ENCODE results near the gene TMSB4Y. TPM values are rescaled to one million over a fixed set of nuclear protein-coding genes. Genes with fewer than 3 reads are reported as not detected.

The TMSB4Y gene
- total RNA-seq (2012; rRNA removed) (not detected in 2 replicates), polyA plus RNA-seq (2012; rRNA removed) (not detected in 2 replicates), Bru-seq, nascent RNA (not detected), BruChase-seq, experiment 1, labeled RNA remaining after a 6-hour chase (not detected), BruChase-seq, experiment 2, labeled RNA remaining after a 2-hour chase (not detected)
- not detected in 2 replicates for polyA plus RNA-seq (2012; cell fraction: cytosol; rRNA removed)
- not detected in 2 replicates for polyA plus RNA-seq (2012; cell fraction: nucleus; rRNA removed; ENCODE audit: low replicate concordance)
- long read RNA-seq, result 0 reads

DNA sequence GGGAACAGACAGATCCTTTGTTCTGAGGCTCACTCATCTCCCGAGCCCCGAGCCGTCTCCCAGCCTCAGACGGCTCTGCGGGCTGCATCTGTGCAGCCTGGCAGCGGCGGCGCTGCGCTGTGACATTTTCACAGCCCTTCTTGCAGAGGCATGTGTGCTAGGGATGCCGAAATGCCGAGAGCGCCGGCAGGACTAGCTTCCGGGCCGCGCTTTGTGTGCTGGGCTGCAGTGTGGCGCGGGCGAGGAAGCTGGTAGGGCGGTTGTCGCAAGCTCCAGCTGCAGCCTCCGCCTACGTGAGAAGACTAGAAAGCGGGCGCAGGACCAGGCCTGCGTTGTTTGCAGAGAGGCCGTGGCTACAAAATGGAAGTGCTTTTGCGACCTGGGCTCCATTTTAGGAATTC is at the start of gene TMSB4Y:
TSS of gene TMSB4Y (plus strand) at position 332 of the 401 bp plus-strand sequence.
- POLR2A ChIA-PET (ENCODE audit: unreplicated experiment), result no interaction called here

More for the DNA sequence above, at the start of gene TMSB4Y:
- no CpG with 5 or more reads among the region's 28 CpGs for WGBS, 2 experiments (ENCODE audit: extremely low coverage in 2 of 2, insufficient read length in 1 of 2)
- in situ Hi-C loops (cut with MboI; ENCODE audit: low sequenced_read_pairs), result no loop called here
- no peaks in the 10 kb centered on the region for H3K36me3 ChIP-seq (ENCODE audit: control insufficient read depth, insufficient read depth, low read length)
- CTCF ChIA-PET, result no interaction called here
- H3K27ac ChIP-seq (ENCODE audit: insufficient read depth, low read length), result no peak within 1 kb of the TSS
- H3K4me1 ChIP-seq (ENCODE audit: control insufficient read depth, insufficient read depth, low read length), result no peaks in the 10 kb centered on the region
- H2AK9ac ChIP-seq (replicated peaks; ENCODE audit: low read depth, low read length, poor library complexity), result no peak within 1 kb of the TSS
- H3K9me1 ChIP-seq (ENCODE audit: insufficient read depth, low read length), result no peaks in the 10 kb centered on the region
- no peak within 1 kb of the TSS for H2AFZ ChIP-seq (replicated peaks; ENCODE audit: low read length, poor library complexity)
- H3K9ac ChIP-seq (ENCODE audit: low read depth, low read length), result no peak within 1 kb of the TSS
- no peak for DNase-seq
- no peaks in the 10 kb centered on the region for H3K9me3 ChIP-seq (ENCODE audit: control insufficient read depth, insufficient read depth, low read length)
- no peak within 1 kb of the TSS for H3K14ac ChIP-seq (replicated peaks; ENCODE audit: low read depth, low read length)
- no peak within 1 kb of the TSS for H2BK20ac ChIP-seq (ENCODE audit: low read depth, low read length)
- H4K5ac ChIP-seq (ENCODE audit: low read depth, low read length), result no peak within 1 kb of the TSS
- no peak within 1 kb of the TSS for H4K8ac ChIP-seq (ENCODE audit: low read depth in 2 of 2, low read length in 2 of 2)
- intact Hi-C loops (cut with micrococcal nuclease), result no loop called here
- no peak within 1 kb of the TSS for H2BK120ac ChIP-seq (ENCODE audit: low read depth, low read length)
- no peaks in the 10 kb centered on the region for H3K79me1 ChIP-seq (ENCODE audit: low read depth in 1 of 2, low read length in 2 of 2)
- TF ChIP-seq RAD21 (IDR thresholded peaks at IDR 0.05; ENCODE audit: low read length) (no peak), MAFK (IDR thresholded peaks at IDR 0.05; ENCODE audit: low read depth, low read length) (no peak), POLR2A (IDR thresholded peaks at IDR 0.05; ENCODE audit: low read depth, low read length) (no peak), RCOR1 (IDR thresholded peaks at IDR 0.05; ENCODE audit: insufficient replicate concordance, low read length) (no peak), BHLHE40 (IDR thresholded peaks at IDR 0.05; ENCODE audit: low read depth, low read length) (no peak), CTCF (conservative IDR thresholded peaks at IDR 0.05; ENCODE audit: low read depth, low read length) (no peak), CEBPB (IDR thresholded peaks at IDR 0.05; ENCODE audit: low read depth, low read length) (no peak), SMC3 (IDR thresholded peaks at IDR 0.05; ENCODE audit: low read depth, low read length) (no peak), FOS (IDR thresholded peaks at IDR 0.05; ENCODE audit: low read depth, low read length) (no peak), NFE2L2 (IDR thresholded peaks at IDR 0.05; ENCODE audit: low read depth, low read length) (no peak), RFX5 (IDR thresholded peaks at IDR 0.05; ENCODE audit: low read depth, low read length) (no peak), MXI1 (IDR thresholded peaks at IDR 0.05; ENCODE audit: borderline replicate concordance, low read depth, low read length) (no peak), MAZ (IDR thresholded peaks at IDR 0.05; ENCODE audit: borderline replicate concordance, low read depth, low read length) (no peak), CHD1 (IDR thresholded peaks at IDR 0.05; ENCODE audit: low read depth, low read length) (no peak)
- TF ChIP-seq, protein P1, sequence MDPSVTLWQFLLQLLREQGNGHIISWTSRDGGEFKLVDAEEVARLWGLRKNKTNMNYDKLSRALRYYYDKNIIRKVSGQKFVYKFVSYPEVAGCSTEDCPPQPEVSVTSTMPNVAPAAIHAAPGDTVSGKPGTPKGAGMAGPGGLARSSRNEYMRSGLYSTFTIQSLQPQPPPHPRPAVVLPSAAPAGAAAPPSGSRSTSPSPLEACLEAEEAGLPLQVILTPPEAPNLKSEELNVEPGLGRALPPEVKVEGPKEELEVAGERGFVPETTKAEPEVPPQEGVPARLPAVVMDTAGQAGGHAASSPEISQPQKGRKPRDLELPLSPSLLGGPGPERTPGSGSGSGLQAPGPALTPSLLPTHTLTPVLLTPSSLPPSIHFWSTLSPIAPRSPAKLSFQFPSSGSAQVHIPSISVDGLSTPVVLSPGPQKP (IDR thresholded peaks at IDR 0.05; ENCODE audit: borderline replicate concordance, low read depth, low read length), result no peak
- TF ChIP-seq, protein P2, sequence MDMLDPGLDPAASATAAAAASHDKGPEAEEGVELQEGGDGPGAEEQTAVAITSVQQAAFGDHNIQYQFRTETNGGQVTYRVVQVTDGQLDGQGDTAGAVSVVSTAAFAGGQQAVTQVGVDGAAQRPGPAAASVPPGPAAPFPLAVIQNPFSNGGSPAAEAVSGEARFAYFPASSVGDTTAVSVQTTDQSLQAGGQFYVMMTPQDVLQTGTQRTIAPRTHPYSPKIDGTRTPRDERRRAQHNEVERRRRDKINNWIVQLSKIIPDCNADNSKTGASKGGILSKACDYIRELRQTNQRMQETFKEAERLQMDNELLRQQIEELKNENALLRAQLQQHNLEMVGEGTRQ (IDR thresholded peaks at IDR 0.05; ENCODE audit: low read depth, low read length), result no peak
- no peak within 1 kb of the TSS for H3K4ac ChIP-seq (ENCODE audit: low read depth, low read length)
- H3K4me2 ChIP-seq (ENCODE audit: low read depth, low read length), result no peak within 1 kb of the TSS
- ATAC-seq (ENCODE audit: low read depth), result no peak
- H3K18ac ChIP-seq (ENCODE audit: low read depth, low read length), result no peak within 1 kb of the TSS
- dilution Hi-C loops (cut with HindIII; ENCODE audit: low sequenced_read_pairs, unreplicated experiment), result no loop called here
- no peak within 1 kb of the TSS for H3K56ac ChIP-seq (ENCODE audit: extremely low read depth, insufficient read depth, low read length)
- H3K27me3 ChIP-seq (ENCODE audit: control insufficient read depth, insufficient read depth, low read length), result no peaks in the 10 kb centered on the region
- no peak within 1 kb of the TSS for H3K4me3 ChIP-seq (ENCODE audit: insufficient read depth, low read depth, low read length)
- no peak within 1 kb of the TSS for H3K23ac ChIP-seq (ENCODE audit: low read depth, low read length)
- H2BK15ac ChIP-seq (ENCODE audit: low read depth, low read length), result no peak within 1 kb of the TSS
- H2BK5ac ChIP-seq (ENCODE audit: low read depth, low read length, poor library complexity, severe bottlenecking), result no peak within 1 kb of the TSS
- H2AK5ac ChIP-seq (ENCODE audit: low read depth, low read length), result no peak within 1 kb of the TSS
- no TSS peak for BruUV-seq (replicated peaks)
- H4K20me1 ChIP-seq (ENCODE audit: insufficient read depth, low read length), result no peaks in the 10 kb centered on the region
- no peak within 1 kb of the TSS for H4K91ac ChIP-seq (ENCODE audit: insufficient read depth, low read depth, low read length)
